AG09309 (cell line): Measurements from ENCODE around the gene PUM1.
"Not testable (repeated sequence)": the region's sequence is repeated elsewhere in the genome, so short reads cannot be mapped to it uniquely, and the experiment has no call there.

Experiments used
- DNase-seq: peaks from one replicate; pipeline ENCODE4 v3.0.0-alpha.2; 2010; ENCODE audit warnings: low read depth
- H3K4me3 ChIP-seq: 2 replicates; pipeline ENCODE4 v1.5.1; 2011; ENCODE audit warnings: mild to moderate bottlenecking, low read depth, low read length, moderate library complexity; ENCODE audit not compliant: control insufficient read depth
- TF ChIP-seq, protein P1 (sequence below): IDR thresholded peaks from 2 replicates; pipeline ENCODE4 v1.5.1; 2011; ENCODE audit warnings: mild to moderate bottlenecking, low read depth, low read length, inconsistent platforms; ENCODE audit not compliant: insufficient read depth, control insufficient read depth; ENCODE audit errors: missing control alignments

Gene PUM1

DNA sequence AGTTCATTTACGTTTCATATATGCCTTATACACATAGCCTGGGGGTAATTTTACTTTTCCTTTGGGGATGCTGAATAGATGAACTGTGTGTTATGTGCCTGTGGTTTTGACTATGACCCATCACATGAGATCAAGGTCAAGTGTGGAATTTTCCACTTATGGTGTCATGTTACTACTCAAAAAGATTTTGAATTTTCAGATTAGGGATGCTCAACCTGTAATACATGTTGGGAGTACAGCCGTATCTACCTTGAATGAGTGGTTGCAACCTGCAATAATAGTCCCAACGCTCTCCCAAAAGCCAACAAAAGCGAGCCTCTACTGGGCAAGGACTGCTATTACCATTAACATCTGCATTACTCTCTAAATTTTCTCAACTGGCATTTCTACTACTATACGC lies 88.4 kb downstream of the PUM1 start:
- DNase-seq = no peak
- H3K4me3 ChIP-seq = no peak overlapping the region
- TF ChIP-seq, protein P1, sequence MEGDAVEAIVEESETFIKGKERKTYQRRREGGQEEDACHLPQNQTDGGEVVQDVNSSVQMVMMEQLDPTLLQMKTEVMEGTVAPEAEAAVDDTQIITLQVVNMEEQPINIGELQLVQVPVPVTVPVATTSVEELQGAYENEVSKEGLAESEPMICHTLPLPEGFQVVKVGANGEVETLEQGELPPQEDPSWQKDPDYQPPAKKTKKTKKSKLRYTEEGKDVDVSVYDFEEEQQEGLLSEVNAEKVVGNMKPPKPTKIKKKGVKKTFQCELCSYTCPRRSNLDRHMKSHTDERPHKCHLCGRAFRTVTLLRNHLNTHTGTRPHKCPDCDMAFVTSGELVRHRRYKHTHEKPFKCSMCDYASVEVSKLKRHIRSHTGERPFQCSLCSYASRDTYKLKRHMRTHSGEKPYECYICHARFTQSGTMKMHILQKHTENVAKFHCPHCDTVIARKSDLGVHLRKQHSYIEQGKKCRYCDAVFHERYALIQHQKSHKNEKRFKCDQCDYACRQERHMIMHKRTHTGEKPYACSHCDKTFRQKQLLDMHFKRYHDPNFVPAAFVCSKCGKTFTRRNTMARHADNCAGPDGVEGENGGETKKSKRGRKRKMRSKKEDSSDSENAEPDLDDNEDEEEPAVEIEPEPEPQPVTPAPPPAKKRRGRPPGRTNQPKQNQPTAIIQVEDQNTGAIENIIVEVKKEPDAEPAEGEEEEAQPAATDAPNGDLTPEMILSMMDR = no peak

DNA sequence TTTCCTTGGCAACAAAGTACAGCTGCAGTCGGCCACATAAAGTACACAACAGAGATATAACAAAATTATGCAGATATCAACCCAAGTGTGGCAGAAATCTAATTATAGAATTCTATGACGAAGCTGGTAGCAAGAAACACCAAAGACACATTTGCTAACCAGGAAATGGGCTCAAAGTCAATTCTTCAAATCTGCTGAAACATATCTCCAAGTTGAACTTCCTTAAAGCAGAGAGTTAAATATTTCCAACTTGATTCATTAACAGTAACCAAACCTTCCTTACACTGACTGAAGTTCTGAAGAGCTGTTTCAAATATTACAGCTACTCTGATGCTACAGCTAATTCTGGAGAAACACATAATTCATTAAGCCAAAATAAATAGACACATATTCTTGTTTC lies 89.4 kb downstream of the PUM1 start:
- DNase-seq = no peak

DNA sequence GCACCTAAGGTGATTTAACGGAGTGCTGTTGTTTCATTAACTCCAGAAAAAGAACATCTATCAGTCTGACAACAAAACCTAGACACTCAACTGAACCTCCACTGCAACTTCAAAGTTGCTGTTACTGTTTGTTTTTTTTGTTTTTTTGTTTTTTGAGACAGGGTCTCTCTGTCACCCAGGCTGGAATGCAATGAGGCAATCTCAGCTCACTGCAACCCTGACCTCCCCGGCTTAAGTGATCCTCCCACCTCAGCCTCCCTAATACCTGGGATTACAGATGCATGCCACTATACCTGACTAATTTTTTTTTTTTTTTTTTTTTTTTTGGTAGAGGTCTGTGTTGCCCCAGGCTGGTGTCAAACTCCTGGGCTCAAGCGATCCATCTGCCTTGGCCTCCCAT lies 90.3 kb downstream of the PUM1 start:
- H3K4me3 ChIP-seq = no peak overlapping the region
- no peak for DNase-seq
- TF ChIP-seq, protein P1 = no peak

More for the DNA sequence above, 89.4 kb downstream of the PUM1 start:
- H3K4me3 ChIP-seq = no peak overlapping the region
- TF ChIP-seq, protein P1 = no peak

DNA sequence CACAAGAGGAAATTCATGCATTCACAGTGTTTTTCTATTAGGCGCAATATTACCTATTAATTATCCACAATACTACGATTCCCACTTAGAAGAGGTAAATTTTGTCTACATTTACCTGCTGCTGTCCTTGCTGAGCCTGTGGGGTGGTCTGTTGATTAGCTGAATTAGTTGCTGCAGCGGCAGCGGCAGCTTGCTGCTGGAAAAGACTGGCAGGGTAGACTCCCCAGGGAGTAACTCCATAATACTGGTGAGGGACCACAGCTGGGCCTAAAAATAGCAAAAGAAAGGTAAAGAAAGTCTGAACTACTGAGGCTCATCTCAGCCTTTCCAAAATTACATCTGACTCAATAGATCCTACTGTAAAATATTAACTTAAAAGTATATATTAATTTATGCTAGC lies 91.0 kb downstream of the PUM1 start:
- TF ChIP-seq, protein P1 = no peak
- no peak for DNase-seq
- no peak overlapping the region for H3K4me3 ChIP-seq

DNA sequence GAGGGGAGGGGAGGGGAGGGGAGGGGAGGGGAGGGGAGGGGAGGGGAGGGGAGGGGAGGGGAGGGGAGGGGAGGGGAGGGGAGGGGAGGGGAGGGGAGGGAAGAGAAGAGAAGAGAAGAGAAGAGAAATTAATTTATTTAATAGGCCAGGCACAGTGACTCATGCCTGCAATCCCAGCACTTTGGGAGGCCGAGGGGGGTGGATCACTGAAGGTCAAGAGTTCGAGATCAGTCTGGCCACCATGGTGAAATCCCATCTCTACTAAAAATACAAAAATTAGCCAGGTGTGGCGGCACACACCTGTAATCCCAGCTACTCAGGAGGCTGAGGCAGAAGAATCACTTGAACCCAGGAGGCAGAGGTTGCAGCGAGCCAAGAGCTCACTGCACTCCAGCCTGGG lies 93.2 kb downstream of the PUM1 start:
- DNase-seq, H3K4me3 ChIP-seq: not testable (repeated sequence)

DNA sequence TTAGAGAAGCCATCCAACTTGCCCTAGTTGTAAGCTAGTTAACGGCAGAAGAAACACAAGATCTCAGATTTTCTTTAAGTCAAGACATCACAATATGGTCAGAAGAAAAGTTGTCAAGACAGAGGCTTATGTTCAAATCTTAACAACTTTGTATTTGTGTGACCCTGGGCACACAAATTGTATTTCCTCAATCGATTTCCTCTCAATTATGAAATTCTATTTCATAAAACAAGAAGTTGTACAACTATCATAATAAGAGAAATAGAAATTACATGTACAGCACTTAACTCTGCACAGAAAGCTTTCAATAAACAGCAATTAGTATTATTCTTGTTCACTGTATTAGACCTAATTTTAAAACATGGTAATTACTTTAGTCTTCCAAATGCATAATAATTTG lies 94.0 kb downstream of the PUM1 start:
- no peak overlapping the region for H3K4me3 ChIP-seq
- DNase-seq = no peak
- TF ChIP-seq, protein P1 = no peak

DNA sequence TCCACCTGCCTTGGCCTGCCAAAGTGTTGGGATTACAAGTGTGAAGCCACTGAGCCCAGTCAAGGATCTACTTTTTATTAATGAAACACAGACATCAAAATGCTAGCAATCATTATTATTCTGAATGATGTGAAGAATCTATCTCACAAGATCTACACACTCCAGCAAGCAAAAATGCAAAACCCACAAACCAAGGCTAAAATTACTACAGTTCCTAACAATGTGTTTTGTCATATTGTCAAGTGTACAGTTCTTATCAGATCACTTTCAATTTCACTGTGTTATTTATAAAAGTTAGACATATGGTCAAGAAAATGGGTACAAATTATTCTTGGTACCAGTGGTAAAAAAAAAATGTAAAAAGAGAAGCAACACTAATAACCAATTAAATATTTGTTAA lies 95.6 kb downstream of the PUM1 start:
- no peak overlapping the region for H3K4me3 ChIP-seq
- TF ChIP-seq, protein P1 = no peak
- no peak for DNase-seq
